NCI-H1105 treated with DMSO at 0.1 percent for 48 hours (cell line): ENCODE data around the gene LAPTM5.

ENCODE experiments used
- DNase-seq: peaks from one replicate; lab custom pipeline; 2025; lab: John Stamatoyannopoulos, UW

Gene LAPTM5

GRCh38 chr1:30715216-30715615 lies 42.4 kb downstream of the LAPTM5 start:
- no peak for DNase-seq

GRCh38 chr1:30714536-30715090 lies 43.0 kb downstream of the LAPTM5 start:
- DNase-seq, result no peak

- DNase-seq, result no peak
Measured at GRCh38 chr1:30714025-30714424, 43.5 kb downstream of the LAPTM5 start.

DNA sequence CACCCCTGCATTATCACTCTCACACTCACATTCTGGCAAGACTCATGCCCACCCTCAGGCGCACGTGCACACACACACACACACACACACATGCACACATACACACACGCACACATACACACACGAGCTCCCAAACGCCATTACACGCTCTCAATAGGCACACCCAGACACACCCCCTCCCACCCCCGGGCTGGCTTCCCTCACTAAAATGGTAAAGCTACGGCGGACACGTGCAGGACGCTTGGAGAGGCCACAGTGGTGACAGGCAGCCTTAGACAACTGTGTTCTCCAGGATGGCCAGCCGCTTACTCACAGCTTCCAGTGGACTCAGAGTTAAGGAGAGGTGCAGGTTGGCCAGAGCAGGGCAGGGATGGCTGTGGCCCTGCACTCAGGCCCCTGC lies 44.3 kb downstream of the LAPTM5 start:
- DNase-seq, result no peak

GRCh38 chr1:30712583-30712982 lies 45.0 kb downstream of the LAPTM5 start:
- DNase-seq, result no peak

- no peak for DNase-seq
Measured at GRCh38 chr1:30710407-30710806, 47.2 kb downstream of the LAPTM5 start.

DNA sequence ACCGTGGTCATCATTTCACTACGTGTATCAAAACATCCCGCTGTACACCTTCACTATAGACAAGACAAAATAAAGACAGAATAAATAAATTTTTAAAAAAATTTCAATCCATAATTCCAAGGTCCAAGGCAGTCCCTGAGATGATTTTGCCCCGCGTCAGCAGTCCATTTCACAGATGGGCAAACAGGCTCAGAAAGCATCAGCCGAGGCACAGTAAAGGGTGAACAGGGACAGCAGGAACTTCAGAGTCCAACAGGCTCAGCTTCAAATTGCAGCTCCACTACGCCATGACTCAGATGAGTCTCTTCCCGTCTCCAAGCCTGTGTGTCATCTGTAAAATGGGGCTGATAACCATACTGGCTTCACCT lies 49.2 kb downstream of the LAPTM5 start:
- DNase-seq, result no peak

DNA sequence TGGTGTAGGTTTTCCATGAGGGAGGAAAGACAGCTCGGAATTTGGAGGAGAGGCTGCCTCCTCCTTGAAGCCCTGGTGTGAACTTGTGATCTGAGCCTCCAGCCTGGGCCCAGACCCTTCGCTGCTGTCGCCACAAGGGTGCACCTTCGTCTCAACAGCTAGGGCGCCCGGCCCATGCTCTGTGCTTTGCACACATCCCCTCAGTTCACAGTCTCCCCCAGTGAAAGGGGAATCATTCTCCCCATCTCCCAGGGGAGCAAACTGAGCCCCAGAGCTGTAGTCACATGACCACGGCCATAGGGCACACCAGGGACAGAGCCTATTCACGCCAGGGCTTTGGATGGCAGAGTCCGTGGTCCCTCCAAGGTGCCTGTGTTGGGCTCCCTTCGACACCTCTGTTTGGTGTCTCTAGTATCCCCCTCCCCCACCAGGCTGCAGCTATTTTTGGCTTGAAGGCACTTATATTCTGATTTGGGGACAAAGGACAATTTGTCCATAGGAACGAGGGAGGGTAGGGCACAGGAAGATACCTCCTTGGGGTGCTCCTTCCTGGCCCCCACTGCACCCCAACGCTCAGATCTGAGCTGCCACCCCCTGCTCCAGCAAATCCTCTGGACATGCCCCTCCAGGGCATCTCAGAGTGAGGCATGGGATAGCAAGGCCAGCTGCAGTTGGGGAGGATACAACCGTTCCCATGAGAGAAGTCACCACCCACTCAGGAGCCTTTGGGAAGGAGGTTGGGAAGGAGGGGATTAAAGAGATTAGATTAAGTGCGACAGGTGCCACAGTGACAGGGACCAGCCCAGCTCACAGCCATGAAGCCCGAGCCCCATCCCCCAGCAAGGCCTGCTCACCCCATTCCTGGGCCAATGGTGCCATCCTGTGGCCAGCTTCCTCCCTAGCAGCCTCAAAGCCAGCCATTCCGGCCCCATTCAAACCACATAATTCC lies 49.9 kb downstream of the LAPTM5 start:
- DNase-seq, result peak; percentile 84

DNA sequence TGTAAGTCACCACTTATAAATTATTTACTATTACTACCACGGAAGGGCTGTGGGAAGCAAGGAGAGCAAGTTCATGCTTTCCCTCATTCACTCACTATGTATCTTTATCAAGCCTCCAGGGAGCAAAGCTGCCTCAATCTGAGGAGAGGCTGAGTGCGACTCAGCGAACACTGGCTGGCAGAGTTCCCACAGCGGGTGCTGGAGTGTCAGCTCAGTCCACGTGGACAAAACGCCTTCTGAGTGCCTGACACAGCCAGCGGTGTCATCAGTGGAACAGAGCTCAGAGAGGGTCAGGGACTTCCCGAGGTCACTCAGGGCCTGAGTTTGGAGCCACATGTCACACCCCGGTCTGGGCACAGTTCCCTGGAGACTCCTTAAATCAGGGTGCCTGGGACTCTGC lies 51.0 kb downstream of the LAPTM5 start:
- peak; percentile 31 for DNase-seq

- no peak for DNase-seq
Measured at GRCh38 chr1:30705698-30706097, 51.9 kb downstream of the LAPTM5 start.

GRCh38 chr1:30704765-30705509 lies 52.6 kb downstream of the LAPTM5 start:
- DNase-seq, result no peak

DNA sequence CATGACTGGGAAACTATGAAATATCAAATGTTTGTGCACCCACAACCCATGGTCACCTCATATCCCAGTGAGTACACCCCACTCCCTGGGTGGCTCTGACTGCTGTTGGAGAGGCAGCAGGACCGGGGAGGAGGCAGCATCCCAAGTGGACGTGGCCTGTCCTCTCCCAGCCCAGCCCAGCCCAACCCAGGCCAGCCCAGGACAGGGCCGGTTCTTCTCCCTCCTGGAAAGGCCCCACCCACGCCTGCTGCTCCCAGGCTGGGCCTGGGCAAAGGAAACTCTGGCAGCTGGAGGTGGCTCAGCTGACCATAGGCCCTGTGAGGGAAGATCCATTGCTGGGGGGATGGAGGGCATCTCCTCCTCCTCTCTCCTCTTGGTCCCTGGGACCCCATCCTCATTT lies 53.3 kb downstream of the LAPTM5 start:
- DNase-seq, result no peak

DNA sequence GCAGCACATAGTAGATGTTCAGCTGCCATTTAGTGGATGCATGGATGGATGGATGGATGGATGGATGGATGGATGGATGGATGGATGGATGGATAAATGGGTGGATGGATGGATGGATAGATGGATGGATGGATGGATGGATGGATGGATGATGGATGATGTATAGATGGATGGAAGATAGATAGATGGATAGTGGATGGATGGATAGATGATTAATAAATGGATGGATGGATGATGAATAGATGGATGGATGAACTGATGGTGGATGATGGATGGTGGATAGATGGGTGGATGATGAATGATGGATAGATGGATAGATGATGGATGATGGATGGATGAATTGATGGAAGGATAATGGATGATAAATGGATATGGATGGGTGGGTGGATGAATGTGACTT lies 54.8 kb downstream of the LAPTM5 start:
- no peak for DNase-seq

DNA sequence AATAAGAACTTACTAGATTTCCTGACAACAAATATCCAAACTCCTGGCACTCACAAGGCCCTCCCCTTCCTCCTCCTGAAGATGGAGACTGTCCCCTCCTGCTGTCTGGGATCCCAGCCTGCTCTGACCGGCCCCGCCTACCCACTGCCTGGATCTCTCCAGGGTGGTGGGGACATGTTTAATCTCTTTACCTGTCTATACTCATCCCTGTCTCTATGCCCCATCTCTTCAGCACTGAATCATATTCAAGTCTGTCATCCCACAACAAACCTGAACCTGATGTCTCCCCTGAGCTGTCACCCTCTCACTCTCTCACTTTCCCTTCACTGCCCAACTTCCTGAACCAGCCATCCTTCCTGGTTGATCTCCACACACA lies 56.3 kb downstream of the LAPTM5 start:
- no peak for DNase-seq

DNA sequence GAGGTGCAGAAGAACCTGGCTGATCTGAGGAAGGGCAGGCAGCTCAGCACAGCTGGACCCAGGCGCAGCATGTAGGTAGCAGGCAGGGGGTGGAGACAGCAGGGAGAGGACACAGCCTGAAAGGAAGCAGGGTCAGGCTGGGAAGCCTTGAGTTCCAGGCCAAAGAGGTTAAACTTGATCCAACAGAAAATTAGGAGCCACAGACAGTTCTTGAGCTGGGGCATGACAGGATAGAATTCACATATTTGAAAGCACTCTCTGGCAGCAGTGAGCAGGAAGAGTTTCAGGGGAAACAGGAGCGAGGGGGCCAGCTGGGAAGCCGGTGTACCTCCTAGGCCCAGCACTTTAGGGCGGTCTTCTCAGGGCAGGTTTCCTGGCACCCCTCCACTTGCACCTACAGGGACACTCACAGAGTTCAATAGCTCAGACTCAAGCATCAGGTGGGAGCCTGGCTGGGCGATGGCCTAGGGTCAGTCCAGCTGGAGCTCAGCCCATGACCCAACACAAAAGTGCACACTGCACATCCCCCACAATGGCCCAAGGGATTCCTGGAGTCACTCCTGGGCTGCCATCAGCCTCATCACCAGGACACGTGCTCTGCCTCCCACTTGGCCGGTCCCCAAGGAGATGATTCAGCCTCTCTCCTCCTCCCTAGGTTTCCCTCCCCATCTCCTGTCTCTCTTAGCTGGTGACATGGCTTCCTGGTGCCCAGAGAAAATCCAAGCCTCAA lies 56.9 kb downstream of the LAPTM5 start:
- no peak for DNase-seq

- no peak for DNase-seq
Measured at GRCh38 chr1:30699762-30700161, 57.8 kb downstream of the LAPTM5 start.

- DNase-seq, result no peak
Measured at GRCh38 chr1:30698401-30698981, 59.1 kb downstream of the LAPTM5 start.

- DNase-seq, result no peak
Measured at GRCh38 chr1:30697571-30698376, 59.8 kb downstream of the LAPTM5 start.

DNA sequence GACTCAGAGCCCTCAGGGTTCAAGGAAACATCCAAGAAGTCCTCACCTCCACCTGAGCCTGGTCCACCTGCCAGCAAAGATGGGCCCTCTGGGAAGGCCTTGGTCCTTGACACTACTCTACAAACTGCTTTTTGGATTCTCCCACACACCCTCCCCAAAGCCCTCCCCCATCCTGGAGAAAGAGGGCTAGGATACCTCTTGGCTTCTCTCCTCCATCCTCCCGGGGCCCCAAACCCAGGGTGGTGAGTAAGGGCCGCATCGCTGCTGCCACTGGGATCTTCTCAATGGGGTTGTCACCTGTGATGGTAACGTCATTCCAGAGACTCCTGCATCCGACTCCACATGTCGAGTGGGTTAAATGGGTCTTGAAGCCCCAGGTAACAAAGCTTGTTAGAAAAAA lies 60.7 kb downstream of the LAPTM5 start:
- no peak for DNase-seq

DNA sequence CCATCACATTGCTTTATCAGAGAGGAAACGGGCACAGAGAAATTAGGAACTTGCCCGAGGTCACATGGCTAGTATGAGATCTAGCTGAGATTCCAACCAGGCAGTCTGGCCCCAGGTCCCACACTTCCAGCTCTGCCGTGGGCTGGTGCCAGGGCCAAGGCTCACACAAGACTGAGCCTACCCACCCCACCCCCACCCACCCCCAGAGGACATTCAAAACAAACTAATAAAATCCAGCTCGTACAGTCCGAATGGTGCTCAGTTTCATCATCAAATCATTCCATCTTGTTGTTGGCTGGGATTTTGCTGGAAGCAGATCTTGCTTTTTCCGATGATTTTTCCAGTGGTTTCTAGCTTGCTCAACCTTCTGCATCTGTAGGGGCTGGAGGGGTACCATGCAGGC lies 62.1 kb downstream of the LAPTM5 start:
- no peak for DNase-seq
